Upper lobe of left lung (tissue), 6 donors: Measurements from ENCODE around the gene CXCL3. TPM values are rescaled to one million over a fixed set of nuclear protein-coding genes. Genes with fewer than 3 reads are reported as not detected.
"Not testable (repeated sequence)": the region's sequence is repeated elsewhere in the genome, so short reads cannot be mapped to it uniquely, and the experiment has no call there.

Experiments
- ATAC-seq, 2 donors: fragments of 200-7000 bp; cut with Tn5 transposase; one replicate each; pipeline ENCODE4 v1.9.1; 2022; ENCODE audit warnings: mild to moderate bottlenecking in 2 of 2, moderate library complexity in 2 of 2; ENCODE audit not compliant: low FRiP score in 2 of 2
- DNase-seq, 2 donors: peaks; one replicate each; pipeline ENCODE4 v3.0.0-alpha.2; 2019 to 2020
- H3K27ac ChIP-seq, 4 donors: fragments of 200-600 bp; sonication (generic); one replicate each; pipeline ENCODE4 v1.5.1; 2016 to 2019
- H3K27me3 ChIP-seq, 4 donors: fragments of 200-600 bp; sonication (generic); one replicate each; pipeline ENCODE4 v1.5.1; 2017 to 2019
- H3K36me3 ChIP-seq, 4 donors: fragments of 200-600 bp; sonication (generic); one replicate each; pipeline ENCODE4 v1.5.1; 2016 to 2019
- H3K4me1 ChIP-seq, 4 donors: fragments of 200-600 bp; sonication (generic); one replicate each; pipeline ENCODE4 v1.5.1; 2018 to 2019
- H3K4me3 ChIP-seq, 4 donors: fragments of 200-600 bp; sonication (generic); one replicate each; pipeline ENCODE4 v1.5.1; 2017 to 2019; ENCODE audit warnings: mild to moderate bottlenecking in 2 of 4, moderate library complexity in 1 of 4
- H3K9me3 ChIP-seq, 4 donors: fragments of 200-600 bp; sonication (generic); one replicate each; pipeline ENCODE4 v1.5.1; 2018 to 2019
- CTCF ChIP-seq, 6 experiments: fragments of 450-650 bp in 4 of 6; fragments of 200-600 bp in 2 of 6; sonication (generic) in 2 of 6; IDR thresholded peaks; one replicate each; pipeline ENCODE4 v1.5.1; 2016 to 2019; ENCODE audit warnings: antibody characterized with exemption in 6 of 6
- EP300 ChIP-seq, 4 donors: sonication (generic); formaldehyde crosslinking; IDR thresholded peaks; one replicate each; pipeline ENCODE4 v1.5.1; 2017; ENCODE audit warnings: antibody characterized with exemption in 4 of 4, control low read depth in 2 of 4
- POLR2A ChIP-seq, 4 donors: fragments of 450-650 bp; IDR thresholded peaks; one replicate each; pipeline ENCODE4 v1.5.1; 2016 to 2017; ENCODE audit warnings: antibody characterized with exemption in 4 of 4, mild to moderate bottlenecking in 2 of 4
- POLR2AphosphoS5 ChIP-seq, 2 donors: sonication (generic); formaldehyde crosslinking; IDR thresholded peaks; one replicate each; pipeline ENCODE4 v1.5.1; 2017; ENCODE audit warnings: antibody characterized with exemption in 2 of 2
- WGBS, 2 donors: methylation state at CpG; one replicate each; pipeline ENCODE4 v1.1.5; 2017 to 2018; 5-methylcytosine and 5-hydroxymethylcytosine counted together
- total RNA-seq, 6 donors: library from RNA; depleted of rRNA in 4 of 6; stranded (reverse); fragments of >200 nt in 4 of 6; gene quantifications; one replicate each; pipeline versions ENCODE4 v1.1.0 to v1.2.1, GENCODE V29; 2016 to 2021
- donor health status: DM: no; HTN: no; CAD: no; lungs with moderate emphysema.
- donor health status: DM: no; HTN: yes; CAD: no; lungs with severe emphysema.

The CXCL3 gene
- total RNA-seq, 6 donors from 2014 or later, result 10.0 to 22.4 (median 16.4) TPM

GRCh38 chr4:74083546-74083945, 45.1 kb upstream of the CXCL3 start:
- WGBS, 2 donors, result 63 to 82% methylated on average over 2 of the region's 2 CpGs
- ATAC-seq, result no peak
- no peak overlapping the region for H3K4me3 ChIP-seq
- no peak for TF ChIP-seq EP300 (IDR thresholded peaks at IDR 0.05)
- TF ChIP-seq POLR2AphosphoS5 (IDR thresholded peaks at IDR 0.05), result no peak
- TF ChIP-seq POLR2A (IDR thresholded peaks at IDR 0.05), result no peak
- TF ChIP-seq CTCF (IDR thresholded peaks at IDR 0.05), result no peak
- no peaks in the 10 kb centered on the region for H3K27me3 ChIP-seq
- H3K4me1 ChIP-seq, result no peaks in the 10 kb centered on the region
- peak overlapping the region in 1 of 4 donors; percentile 28 for H3K27ac ChIP-seq
- no peak for DNase-seq
- H3K36me3 ChIP-seq, result no peaks in the 10 kb centered on the region
- no peaks in the 10 kb centered on the region for H3K9me3 ChIP-seq

- WGBS, 2 donors, result 70 to 73% methylated on average over 3 of the region's 3 CpGs
- no peak overlapping the region for H3K4me3 ChIP-seq
- H3K27me3 ChIP-seq, result no peaks in the 10 kb centered on the region
- H3K4me1 ChIP-seq, result no peaks in the 10 kb centered on the region
- TF ChIP-seq CTCF (IDR thresholded peaks at IDR 0.05), result no peak
- TF ChIP-seq POLR2AphosphoS5 (IDR thresholded peaks at IDR 0.05), result no peak
- no peak for TF ChIP-seq EP300 (IDR thresholded peaks at IDR 0.05)
- no peak for TF ChIP-seq POLR2A (IDR thresholded peaks at IDR 0.05)
- no peaks in the 10 kb centered on the region for H3K36me3 ChIP-seq
- no peak overlapping the region for H3K27ac ChIP-seq
- H3K9me3 ChIP-seq, result no peaks in the 10 kb centered on the region
- DNase-seq (no peak), ATAC-seq (no peak)
Observed at GRCh38 chr4:74081035-74081434, 42.5 kb upstream of the CXCL3 start.

GRCh38 chr4:74080351-74080750, 41.9 kb upstream of the CXCL3 start:
- not testable (repeated sequence) for H3K4me3 ChIP-seq, ATAC-seq, H3K27ac ChIP-seq, H3K27me3 ChIP-seq, H3K36me3 ChIP-seq, H3K4me1 ChIP-seq, H3K9me3 ChIP-seq, DNase-seq
- WGBS, 2 donors, result 94 to 95% methylated on average over 2 of the region's 2 CpGs

- ATAC-seq (peak in 1 of 2 donors; percentile 68), DNase-seq (peak in 1 of 2 donors; percentile 40)
- not testable (repeated sequence) for H3K4me3 ChIP-seq, H3K27ac ChIP-seq, H3K27me3 ChIP-seq, H3K36me3 ChIP-seq, H3K9me3 ChIP-seq, H3K4me1 ChIP-seq
- peak in 1 of 4 donors; percentile 48 for TF ChIP-seq EP300 (IDR thresholded peaks at IDR 0.05)
- WGBS, 2 donors, result 45 to 51% methylated on average over 2 of the region's 2 CpGs
Observed at GRCh38 chr4:74079024-74079423, 40.5 kb upstream of the CXCL3 start.

- DNase-seq (no peak), ATAC-seq (no peak)
- Histone ChIP-seq H3K4me3 (no peak overlapping the region), H3K27ac (no peak overlapping the region), H3K36me3 (no peaks in the 10 kb centered on the region), H3K4me1 (no peaks in the 10 kb centered on the region), H3K9me3 (no peaks in the 10 kb centered on the region), H3K27me3 (no peaks in the 10 kb centered on the region)
- TF ChIP-seq POLR2A (IDR thresholded peaks at IDR 0.05) (no peak), POLR2AphosphoS5 (IDR thresholded peaks at IDR 0.05) (no peak), CTCF (IDR thresholded peaks at IDR 0.05) (no peak), EP300 (IDR thresholded peaks at IDR 0.05) (no peak)
Observed at GRCh38 chr4:74073358-74073757, 34.9 kb upstream of the CXCL3 start.

GRCh38 chr4:74072739-74073138, 34.2 kb upstream of the CXCL3 start:
- 100% methylated on average over 1 of the region's 1 CpG for WGBS, 2 donors

More at GRCh38 chr4:74072739-74073138, 34.2 kb upstream of the CXCL3 start:
- TF ChIP-seq CTCF (IDR thresholded peaks at IDR 0.05) (no peak), POLR2AphosphoS5 (IDR thresholded peaks at IDR 0.05) (no peak), POLR2A (IDR thresholded peaks at IDR 0.05) (no peak), EP300 (IDR thresholded peaks at IDR 0.05) (no peak)
- H3K27me3 ChIP-seq, result no peaks in the 10 kb centered on the region
- DNase-seq, result no peak
- H3K27ac ChIP-seq, result no peak overlapping the region
- ATAC-seq, result no peak
- H3K4me3 ChIP-seq, result no peak overlapping the region
- no peaks in the 10 kb centered on the region for H3K4me1 ChIP-seq
- H3K36me3 ChIP-seq, result no peaks in the 10 kb centered on the region
- H3K9me3 ChIP-seq, result no peaks in the 10 kb centered on the region
